Lung (tissue), 12 donors: ENCODE measurements around the gene GOLGA8J. TPM values are rescaled to one million over a fixed set of nuclear protein-coding genes. Genes with fewer than 3 reads are reported as not detected.
A peak's percentile ranks its signal among the peaks of the same experiment; 100 is the strongest.

Experiments used
- ATAC-seq: fragments of 200-7000 bp; cut with Tn5 transposase; one replicate; pipeline ENCODE4 v1.9.1; 2020; ENCODE audit warnings: moderate number of reproducible peaks; ENCODE audit not compliant: insufficient read depth, low FRiP score
- DNase-seq, 3 donors: peaks; one replicate each; pipeline ENCODE4 v3.0.0-alpha.2; 2013 to 2017
- H3K27ac ChIP-seq, 2 donors: one replicate each; pipeline ENCODE4 v1.5.1; 2013; ENCODE audit warnings: mild to moderate bottlenecking in 2 of 2, moderate library complexity in 2 of 2, control low read depth in 1 of 2, inconsistent platforms in 1 of 2, low read depth in 1 of 2, low read length in 1 of 2
- H3K27me3 ChIP-seq, 3 donors: one replicate each; pipeline ENCODE4 v1.5.1; 2013; ENCODE audit warnings: low read length in 2 of 3; ENCODE audit not compliant: control insufficient read depth in 3 of 3, insufficient read depth in 3 of 3
- H3K36me3 ChIP-seq, 4 donors: one replicate each; pipeline ENCODE4 v1.5.1; 2013; ENCODE audit warnings: low read length in 4 of 4, mild to moderate bottlenecking in 1 of 4, moderate library complexity in 1 of 4; ENCODE audit not compliant: control insufficient read depth in 4 of 4, insufficient read depth in 4 of 4
- H3K4me1 ChIP-seq, 5 donors: one replicate each; pipeline ENCODE4 v1.5.1; 2013; ENCODE audit warnings: low read length in 5 of 5, mild to moderate bottlenecking in 2 of 5, moderate library complexity in 1 of 5; ENCODE audit not compliant: control insufficient read depth in 5 of 5, insufficient read depth in 5 of 5
- H3K4me3 ChIP-seq: one replicate; pipeline ENCODE4 v1.5.1; 2013; ENCODE audit warnings: mild to moderate bottlenecking, control low read depth, moderate library complexity
- H3K9ac ChIP-seq, 2 donors: one replicate each; pipeline ENCODE4 v1.5.1; 2013; ENCODE audit warnings: low read length in 2 of 2, control low read depth in 1 of 2; ENCODE audit not compliant: insufficient read depth in 1 of 2
- H3K9me3 ChIP-seq, 4 donors: one replicate each; pipeline ENCODE4 v1.5.1; 2013; ENCODE audit warnings: low read length in 3 of 4, mild to moderate bottlenecking in 1 of 4, moderate library complexity in 1 of 4; ENCODE audit not compliant: control insufficient read depth in 4 of 4, insufficient read depth in 3 of 4
- CTCF ChIP-seq: IDR thresholded peaks from 2 replicates; pipeline ENCODE4 v1.5.1; 2012; ENCODE audit warnings: mild to moderate bottlenecking; ENCODE audit errors: control extremely low read depth, extremely low read depth
- WGBS, 2 donors: extraction: QIAGEN DNeasy Blood & Tissue Kit; methylation state at CpG; one replicate each; pipeline ENCODE4 v1.1.7; 2013; 5-methylcytosine and 5-hydroxymethylcytosine counted together
- polyA plus RNA-seq, 2 donors: library from polyadenylated mRNA; stranded (reverse); fragments of 200-250 nt; gene quantifications; one replicate each; pipeline ENCODE4 v1.2.1, GENCODE V29; 2013
- total RNA-seq, 2 donors: library from RNA; depleted of rRNA in 1 of 2; stranded (reverse); fragments of >200 nt in 1 of 2; gene quantifications; one replicate each; pipeline ENCODE4 v1.2.1, GENCODE V29; 2014 to 2021
- donor health status: control.
- donor health status: control.
- donor health status: Bipolar disorder and iron deficiency.
- donor health status: healthy.
- donor health status: DM: yes; HTN: yes; CAD: no.

Gene GOLGA8J
- total and polyA plus RNA-seq, 4 donors: 0.20 TPM; not detected in 3

GRCh38 chr15:30036036-30036703 is 46.6 kb upstream of the GOLGA8J start:
- Histone ChIP-seq H3K27me3 (no peaks in the 10 kb centered on the region), H3K27ac (no peak overlapping the region), H3K36me3 (no peaks in the 10 kb centered on the region), H3K4me3 (no peak overlapping the region), H3K9ac (no peak overlapping the region), H3K4me1 (peaks cover 0 to 3% (median 0%) of the 10 kb centered on the region in 5 donors), H3K9me3 (peaks cover 0 to 4% (median 0%) of the 10 kb centered on the region in 4 donors)
- 79 to 87% methylated on average over 6 of the region's 6 CpGs for WGBS, 2 donors
- DNase-seq: peak in 2 of 3 donors; percentile 22 to 40
- no peak for TF ChIP-seq CTCF
- ATAC-seq: no peak

DNA sequence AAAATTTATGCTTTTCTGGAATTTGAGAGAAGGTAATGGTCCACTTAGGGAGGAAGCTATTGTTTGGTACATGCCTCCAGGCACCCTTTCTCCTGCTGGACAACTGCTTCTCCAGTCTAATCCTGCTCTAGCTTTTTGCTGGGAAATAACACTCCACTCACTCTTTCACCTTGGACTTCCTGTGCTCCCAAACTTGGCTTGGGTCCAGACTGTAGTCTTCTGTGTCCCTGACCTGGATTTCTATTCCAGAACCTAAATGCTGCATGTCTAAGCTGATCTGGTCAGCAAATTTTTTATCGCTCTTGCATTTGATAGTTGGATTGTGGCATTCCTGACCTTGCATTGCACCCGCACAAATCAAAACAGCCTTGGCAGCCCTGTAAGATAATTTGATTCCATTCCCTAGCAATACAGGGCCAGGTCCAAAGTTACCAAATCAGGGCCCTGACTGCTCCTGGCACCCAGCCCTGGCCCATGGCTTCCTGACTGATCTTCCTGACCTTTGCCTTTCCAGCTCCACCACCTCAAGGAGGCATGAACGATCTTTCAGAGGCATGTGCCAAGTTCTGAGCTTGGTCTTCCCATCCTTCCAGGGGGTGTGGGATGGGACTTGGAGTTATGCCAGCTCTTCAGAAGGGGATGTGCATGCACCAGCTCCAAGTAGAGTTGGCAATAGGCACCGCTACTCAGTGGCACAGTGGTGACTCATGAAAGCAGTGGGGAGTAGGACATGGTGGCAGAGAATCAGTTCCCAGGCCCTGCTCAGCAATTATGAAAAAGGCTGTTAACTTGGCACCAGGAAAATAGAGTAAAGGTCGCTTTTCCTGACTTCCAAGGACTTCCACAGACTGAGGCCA is 43.9 kb upstream of the GOLGA8J start:
- peaks cover 0 to 4% (median 0%) of the 10 kb centered on the region in 4 donors for H3K9me3 ChIP-seq
- H3K4me3 ChIP-seq: no peak overlapping the region
- WGBS, 2 donors: 72 to 80% methylated on average over 5 of the region's 5 CpGs
- no peak overlapping the region for H3K9ac ChIP-seq
- peaks cover 0 to 16% (median 0%) of the 10 kb centered on the region in 5 donors for H3K4me1 ChIP-seq
- DNase-seq (peak in 2 of 3 donors; percentile 10 to 15), ATAC-seq (no peak)
- no peaks in the 10 kb centered on the region for H3K27me3 ChIP-seq
- H3K27ac ChIP-seq: no peak overlapping the region
- TF ChIP-seq CTCF: no peak
- H3K36me3 ChIP-seq: no peaks in the 10 kb centered on the region

DNA sequence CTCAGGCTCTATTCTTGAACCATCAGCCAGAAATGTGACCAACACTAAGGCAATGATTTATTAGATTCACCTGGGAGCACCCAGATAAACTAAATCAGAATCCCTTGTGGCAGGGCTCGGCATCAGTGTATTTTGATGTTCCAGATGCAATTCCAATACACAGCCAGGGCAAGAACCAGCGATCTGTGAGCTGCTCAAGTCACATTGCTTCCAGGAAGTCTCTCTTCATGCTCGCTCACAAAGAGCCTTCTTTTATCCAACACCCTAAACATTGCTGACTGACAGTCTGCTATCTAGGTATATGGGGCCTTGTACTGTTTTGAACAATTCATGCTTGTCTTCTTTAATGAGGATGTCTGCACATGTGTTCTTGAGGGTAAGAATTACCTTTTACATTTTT is 40.9 kb upstream of the GOLGA8J start:
- ATAC-seq: no peak
- DNase-seq: no peak
- peaks cover 0 to 16% (median 0%) of the 10 kb centered on the region in 5 donors for H3K4me1 ChIP-seq
- 74 to 79% methylated on average over 3 of the region's 3 CpGs for WGBS, 2 donors
- no peak overlapping the region for H3K9ac ChIP-seq
- H3K9me3 ChIP-seq: peaks cover 0 to 4% (median 0%) of the 10 kb centered on the region in 4 donors
- H3K36me3 ChIP-seq: no peaks in the 10 kb centered on the region
- H3K27me3 ChIP-seq: no peaks in the 10 kb centered on the region
- TF ChIP-seq CTCF: no peak
- H3K4me3 ChIP-seq: no peak overlapping the region
- no peak overlapping the region for H3K27ac ChIP-seq
